IMR-90 (cell line): ENCODE results near the gene DPEP2NB. TPM values are rescaled to one million over a fixed set of nuclear protein-coding genes. Genes with fewer than 3 reads are reported as not detected.

Source experiments
- ATAC-seq: fragments of 200-7000 bp; cut with Tn5 transposase; 2 replicates; pipeline ENCODE4 v1.9.1; 2020; ENCODE audit warnings: low read depth, mild to moderate bottlenecking, moderate library complexity
- BruUV-seq: library from RNA; stranded (reverse); fragments of 400-500 nt; replicated peaks from 2 replicates; lab custom pipeline; 2021; lab: Mats Ljungman, UMichigan
- CTCF ChIA-PET: fragments of 300-600 bp; formaldehyde crosslinking; extraction: SDS; loops from one replicate; lab custom pipeline; 2021; ENCODE audit warnings: antibody characterized with exemption; lab: Yijun Ruan, JAX
- POLR2A ChIA-PET: fragments of 300-600 bp; sonication (Branson Sonifier 250); formaldehyde crosslinking; loops from one replicate; lab custom pipeline; 2022; ENCODE audit warnings: antibody characterized with exemption; ENCODE audit not compliant: unreplicated experiment; lab: Charles Lee
- DNase-seq: peaks from one replicate; pipeline ENCODE4 v3.0.0; 2013
- H2AFZ ChIP-seq: replicated peaks from 2 replicates; pipeline ENCODE3; 2013; ENCODE audit warnings: low read length, mild to moderate bottlenecking; ENCODE audit not compliant: poor library complexity
- H2AK5ac ChIP-seq: 2 replicates; pipeline ENCODE4 v1.6.1; 2013; ENCODE audit warnings: low read depth, low read length, inconsistent platforms
- H2AK9ac ChIP-seq: replicated peaks from 2 replicates; pipeline ENCODE3; 2013; ENCODE audit warnings: mild to moderate bottlenecking, low read depth, low read length, moderate library complexity; ENCODE audit not compliant: poor library complexity
- H2BK120ac ChIP-seq: 2 replicates; pipeline ENCODE4 v1.6.1; 2013; ENCODE audit warnings: low read depth, low read length, inconsistent platforms
- H2BK15ac ChIP-seq: 3 replicates; pipeline ENCODE4 v1.6.1; 2013; ENCODE audit warnings: low read depth, low read length, inconsistent platforms
- H2BK20ac ChIP-seq: 2 replicates; pipeline ENCODE4 v1.6.1; 2013; ENCODE audit warnings: low read depth, mild to moderate bottlenecking, inconsistent platforms, low read length, moderate library complexity
- H2BK5ac ChIP-seq: 2 replicates; pipeline ENCODE4 v1.6.1; 2013; ENCODE audit warnings: mild to moderate bottlenecking, low read depth, low read length, inconsistent platforms; ENCODE audit not compliant: poor library complexity, severe bottlenecking
- H3K14ac ChIP-seq: replicated peaks from 2 replicates; pipeline ENCODE4 v1.6.1; 2013; ENCODE audit warnings: low read depth, low read length, inconsistent platforms
- H3K18ac ChIP-seq: 2 replicates; pipeline ENCODE4 v1.6.1; 2013; ENCODE audit warnings: low read depth, low read length, control low read depth
- H3K23ac ChIP-seq: 2 replicates; pipeline ENCODE4 v1.6.1; 2013; ENCODE audit warnings: low read depth, low read length, inconsistent platforms
- H3K27ac ChIP-seq: 2 replicates; pipeline ENCODE4 v1.5.1; 2013; ENCODE audit warnings: mild to moderate bottlenecking, control low read depth, low read length; ENCODE audit not compliant: insufficient read depth
- H3K27me3 ChIP-seq: 2 replicates; pipeline ENCODE4 v1.6.1; 2013; ENCODE audit warnings: low read length; ENCODE audit not compliant: control insufficient read depth, insufficient read depth
- H3K36me3 ChIP-seq: 2 replicates; pipeline ENCODE4 v1.6.1; 2013; ENCODE audit warnings: low read length, mixed read lengths; ENCODE audit not compliant: control insufficient read depth, insufficient read depth
- H3K4ac ChIP-seq: 2 replicates; pipeline ENCODE4 v1.6.1; 2013; ENCODE audit warnings: low read depth, low read length, inconsistent platforms
- H3K4me1 ChIP-seq: 2 replicates; pipeline ENCODE4 v1.6.1; 2013; ENCODE audit warnings: low read length, mixed read lengths; ENCODE audit not compliant: control insufficient read depth, insufficient read depth
- H3K4me2 ChIP-seq: 2 replicates; pipeline ENCODE4 v1.6.1; 2013; ENCODE audit warnings: low read depth, mild to moderate bottlenecking, control low read depth, low read length, moderate library complexity
- H3K4me3 ChIP-seq: 2 replicates; pipeline ENCODE4 v1.5.1; 2013; ENCODE audit warnings: low read depth, mild to moderate bottlenecking, control low read depth, low read length, moderate library complexity; ENCODE audit not compliant: insufficient read depth
- H3K56ac ChIP-seq: 2 replicates; pipeline ENCODE4 v1.6.1; 2013; ENCODE audit warnings: low read length, inconsistent platforms; ENCODE audit not compliant: insufficient read depth; ENCODE audit errors: extremely low read depth
- H3K79me1 ChIP-seq, 2 experiments: 2 replicates each; pipeline ENCODE4 v1.6.1; 2013; ENCODE audit warnings: low read length in 2 of 2, inconsistent platforms in 1 of 2, low read depth in 1 of 2
- H3K9ac ChIP-seq: 2 replicates; pipeline ENCODE4 v1.6.1; 2013; ENCODE audit warnings: low read depth, low read length, control low read depth
- H3K9me1 ChIP-seq: 2 replicates; pipeline ENCODE4 v1.6.1; 2013; ENCODE audit warnings: low read length, inconsistent platforms; ENCODE audit not compliant: insufficient read depth
- H3K9me3 ChIP-seq: 2 replicates; pipeline ENCODE4 v1.6.1; 2013; ENCODE audit warnings: low read length; ENCODE audit not compliant: control insufficient read depth, insufficient read depth
- H4K20me1 ChIP-seq: 2 replicates; pipeline ENCODE4 v1.6.1; 2013; ENCODE audit warnings: low read length, inconsistent platforms; ENCODE audit not compliant: insufficient read depth
- H4K5ac ChIP-seq: 2 replicates; pipeline ENCODE4 v1.6.1; 2013; ENCODE audit warnings: mild to moderate bottlenecking, low read depth, low read length, control low read depth
- H4K8ac ChIP-seq, 2 experiments: 2 replicates each; pipeline ENCODE4 v1.6.1; 2013; ENCODE audit warnings: low read depth in 2 of 2, low read length in 2 of 2, control low read depth in 1 of 2, inconsistent platforms in 1 of 2
- H4K91ac ChIP-seq: 2 replicates; pipeline ENCODE4 v1.6.1; 2013; ENCODE audit warnings: low read depth, low read length, inconsistent platforms; ENCODE audit not compliant: insufficient read depth
- BHLHE40 ChIP-seq: fragments of 150-350 bp; IDR thresholded peaks from 2 replicates; pipeline ENCODE4 v1.6.1; 2016; ENCODE audit warnings: mild to moderate bottlenecking, low read depth, low read length
- CEBPB ChIP-seq: IDR thresholded peaks from 2 replicates; pipeline ENCODE4 v1.6.1; 2012; ENCODE audit warnings: low read depth, low read length, improper control_type of control experiment
- CHD1 ChIP-seq: IDR thresholded peaks from 2 replicates; pipeline ENCODE4 v1.6.1; 2012; ENCODE audit warnings: low read depth, low read length, improper control_type of control experiment
- FOS ChIP-seq: fragments of 150-350 bp; IDR thresholded peaks from 2 replicates; pipeline ENCODE4 v1.6.1; 2016; ENCODE audit warnings: low read depth, low read length
- MAFK ChIP-seq: IDR thresholded peaks from 2 replicates; pipeline ENCODE4 v1.6.1; 2012; ENCODE audit warnings: low read depth, low read length, improper control_type of control experiment
- MAZ ChIP-seq: IDR thresholded peaks from 2 replicates; pipeline ENCODE4 v1.6.1; 2012; ENCODE audit warnings: low read depth, mild to moderate bottlenecking, low read length, improper control_type of control experiment, moderate library complexity, borderline replicate concordance
- MXI1 ChIP-seq: IDR thresholded peaks from 2 replicates; pipeline ENCODE4 v1.6.1; 2012; ENCODE audit warnings: low read depth, mild to moderate bottlenecking, low read length, moderate library complexity, borderline replicate concordance
- NFE2L2 ChIP-seq: fragments of 150-350 bp; IDR thresholded peaks from 2 replicates; pipeline ENCODE4 v1.6.1; 2016; ENCODE audit warnings: low read depth, mild to moderate bottlenecking, low read length
- POLR2A ChIP-seq: IDR thresholded peaks from 2 replicates; pipeline ENCODE4 v1.6.1; 2012; ENCODE audit warnings: mild to moderate bottlenecking, low read depth, low read length
- RAD21 ChIP-seq: IDR thresholded peaks from 2 replicates; pipeline ENCODE4 v1.6.1; 2012; ENCODE audit warnings: low read length, improper control_type of control experiment
- RCOR1 ChIP-seq: IDR thresholded peaks from 2 replicates; pipeline ENCODE4 v1.6.1; 2012; ENCODE audit warnings: mild to moderate bottlenecking, low read length, improper control_type of control experiment; ENCODE audit not compliant: insufficient replicate concordance
- SMC3 ChIP-seq: fragments of 150-350 bp; IDR thresholded peaks from 2 replicates; pipeline ENCODE4 v1.6.1; 2016; ENCODE audit warnings: low read depth, mild to moderate bottlenecking, antibody characterized with exemption, low read length, moderate library complexity
- WGBS, 2 experiments: methylation state at CpG; one replicate each; pipeline versions ENCODE4 v1.1.5 to v1.1.7; 2013; ENCODE audit warnings: missing lambda C conversion rate in 2 of 2; ENCODE audit not compliant: insufficient read length in 1 of 2; ENCODE audit errors: extremely low coverage in 2 of 2; 5-methylcytosine and 5-hydroxymethylcytosine counted together
- dilution Hi-C: fragments of 300-500 bp; cut with HindIII; formaldehyde crosslinking; loops from one replicate; pipeline ENCODE4 v1.14.3; 2018; ENCODE audit warnings: low sequenced_read_pairs; ENCODE audit not compliant: unreplicated experiment
- in situ Hi-C: fragments of 300-500 bp; cut with MboI; formaldehyde crosslinking; loops from 3 replicates; pipeline ENCODE4 v1.14.3; 2019; ENCODE audit warnings: low sequenced_read_pairs, inconsistent platforms, mixed read lengths
- intact Hi-C: fragments of 100-400 bp; cut with micrococcal nuclease; formaldehyde crosslinking; loops from 2 replicates; pipeline ENCODE4 v1.10.0; 2022
- polyA plus RNA-seq, 3 experiments: library from polyadenylated mRNA; depleted of rRNA; stranded (reverse); fragments of >200 nt; gene quantifications; 2 replicates each; pipeline ENCODE4 v1.2.3, GENCODE V29; 2012; ENCODE audit warnings: low replicate concordance in 1 of 3
- total RNA-seq: library from RNA; depleted of rRNA; stranded (reverse); fragments of >200 nt; gene quantifications from 2 replicates; pipeline ENCODE4 v1.2.3, GENCODE V29; 2012
- TF ChIP-seq, protein P1 (sequence below): fragments of 150-350 bp; IDR thresholded peaks from 2 replicates; pipeline ENCODE4 v1.6.1; 2016; ENCODE audit warnings: low read depth, mild to moderate bottlenecking, low read length, moderate library complexity, borderline replicate concordance
- TF ChIP-seq, protein P2 (sequence below): fragments of 150-350 bp; IDR thresholded peaks from 2 replicates; pipeline ENCODE4 v1.6.1; 2017; ENCODE audit warnings: mild to moderate bottlenecking, antibody characterized with exemption, low read length, low read depth
- TF ChIP-seq, protein P3 (sequence below): conservative IDR thresholded peaks from 2 replicates; pipeline ENCODE4 v1.5.1; 2012; ENCODE audit warnings: mild to moderate bottlenecking, low read depth, low read length, improper control_type of control experiment

Gene DPEP2NB
- total and polyA plus RNA-seq, 2 of the 4 experiments (the other 2 are of a cell fraction) = not detected

DNA sequence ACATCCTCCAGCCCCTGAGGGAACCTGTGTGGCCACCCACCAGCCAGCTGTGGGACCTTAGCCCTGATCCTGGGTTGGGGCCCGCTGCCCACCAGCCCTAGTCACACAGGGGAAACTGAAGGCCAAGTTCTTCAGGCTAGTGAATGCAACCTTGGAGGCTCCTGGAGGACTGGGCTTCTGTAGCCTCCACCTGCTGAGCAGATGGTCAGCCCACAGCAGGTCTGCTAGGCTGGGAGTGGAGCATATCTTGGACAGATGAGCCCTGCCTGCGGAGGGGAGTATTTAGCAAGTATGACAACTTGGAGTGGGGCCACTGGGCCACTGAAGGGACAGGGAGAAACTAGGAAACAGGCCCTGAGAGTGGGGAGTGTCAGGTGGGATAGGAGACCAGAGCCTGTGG, 39.5 kb downstream of the DPEP2NB start:
- H2BK120ac ChIP-seq = no peak overlapping the region
- H3K36me3 ChIP-seq = no peaks in the 10 kb centered on the region
- TF ChIP-seq RAD21 (no peak), RCOR1 (no peak), FOS (no peak), CEBPB (no peak), MXI1 (no peak), BHLHE40 (no peak), NFE2L2 (no peak), SMC3 (no peak), MAFK (no peak), POLR2A (no peak), CHD1 (no peak), MAZ (no peak)
- TF ChIP-seq, protein P1, sequence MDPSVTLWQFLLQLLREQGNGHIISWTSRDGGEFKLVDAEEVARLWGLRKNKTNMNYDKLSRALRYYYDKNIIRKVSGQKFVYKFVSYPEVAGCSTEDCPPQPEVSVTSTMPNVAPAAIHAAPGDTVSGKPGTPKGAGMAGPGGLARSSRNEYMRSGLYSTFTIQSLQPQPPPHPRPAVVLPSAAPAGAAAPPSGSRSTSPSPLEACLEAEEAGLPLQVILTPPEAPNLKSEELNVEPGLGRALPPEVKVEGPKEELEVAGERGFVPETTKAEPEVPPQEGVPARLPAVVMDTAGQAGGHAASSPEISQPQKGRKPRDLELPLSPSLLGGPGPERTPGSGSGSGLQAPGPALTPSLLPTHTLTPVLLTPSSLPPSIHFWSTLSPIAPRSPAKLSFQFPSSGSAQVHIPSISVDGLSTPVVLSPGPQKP = no peak
- TF ChIP-seq, protein P2, sequence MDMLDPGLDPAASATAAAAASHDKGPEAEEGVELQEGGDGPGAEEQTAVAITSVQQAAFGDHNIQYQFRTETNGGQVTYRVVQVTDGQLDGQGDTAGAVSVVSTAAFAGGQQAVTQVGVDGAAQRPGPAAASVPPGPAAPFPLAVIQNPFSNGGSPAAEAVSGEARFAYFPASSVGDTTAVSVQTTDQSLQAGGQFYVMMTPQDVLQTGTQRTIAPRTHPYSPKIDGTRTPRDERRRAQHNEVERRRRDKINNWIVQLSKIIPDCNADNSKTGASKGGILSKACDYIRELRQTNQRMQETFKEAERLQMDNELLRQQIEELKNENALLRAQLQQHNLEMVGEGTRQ = no peak
- TF ChIP-seq, protein P3, sequence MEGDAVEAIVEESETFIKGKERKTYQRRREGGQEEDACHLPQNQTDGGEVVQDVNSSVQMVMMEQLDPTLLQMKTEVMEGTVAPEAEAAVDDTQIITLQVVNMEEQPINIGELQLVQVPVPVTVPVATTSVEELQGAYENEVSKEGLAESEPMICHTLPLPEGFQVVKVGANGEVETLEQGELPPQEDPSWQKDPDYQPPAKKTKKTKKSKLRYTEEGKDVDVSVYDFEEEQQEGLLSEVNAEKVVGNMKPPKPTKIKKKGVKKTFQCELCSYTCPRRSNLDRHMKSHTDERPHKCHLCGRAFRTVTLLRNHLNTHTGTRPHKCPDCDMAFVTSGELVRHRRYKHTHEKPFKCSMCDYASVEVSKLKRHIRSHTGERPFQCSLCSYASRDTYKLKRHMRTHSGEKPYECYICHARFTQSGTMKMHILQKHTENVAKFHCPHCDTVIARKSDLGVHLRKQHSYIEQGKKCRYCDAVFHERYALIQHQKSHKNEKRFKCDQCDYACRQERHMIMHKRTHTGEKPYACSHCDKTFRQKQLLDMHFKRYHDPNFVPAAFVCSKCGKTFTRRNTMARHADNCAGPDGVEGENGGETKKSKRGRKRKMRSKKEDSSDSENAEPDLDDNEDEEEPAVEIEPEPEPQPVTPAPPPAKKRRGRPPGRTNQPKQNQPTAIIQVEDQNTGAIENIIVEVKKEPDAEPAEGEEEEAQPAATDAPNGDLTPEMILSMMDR = no peak
- H2AK5ac ChIP-seq = no peak overlapping the region
- H4K5ac ChIP-seq = no peak overlapping the region
- no peak overlapping the region for H4K8ac ChIP-seq
- no peak overlapping the region for H2BK15ac ChIP-seq
- dilution Hi-C loops (no loop called here), intact Hi-C loops (no loop called here), in situ Hi-C loops (no loop called here)
- no peak overlapping the region for H3K27ac ChIP-seq
- DNase-seq (no peak), ATAC-seq (no peak)
- no peak overlapping the region for H3K14ac ChIP-seq
- H2AK9ac ChIP-seq = no peak overlapping the region
- H3K18ac ChIP-seq = no peak overlapping the region
- H3K4me2 ChIP-seq = no peak overlapping the region
- no peak overlapping the region for H2AFZ ChIP-seq
- no peak overlapping the region for H3K56ac ChIP-seq
- H3K4me1 ChIP-seq = no peaks in the 10 kb centered on the region
- ChIA-PET CTCF (no interaction called here), POLR2A (no interaction called here)
- peaks cover 29% of the 10 kb centered on the region for H3K27me3 ChIP-seq
- H2BK20ac ChIP-seq = no peak overlapping the region
- H4K20me1 ChIP-seq = no peaks in the 10 kb centered on the region; the same call in 1 of the 2 replicates
- H3K4me3 ChIP-seq = no peak overlapping the region
- H3K79me1 ChIP-seq = no peaks in the 10 kb centered on the region
- no peak overlapping the region for H3K9ac ChIP-seq
- no peaks in the 10 kb centered on the region for H3K9me1 ChIP-seq
- BruUV-seq = no TSS peak
- 83% methylated on average over 2 of the region's 2 CpGs; no CpG with 5 or more reads in 1 of the 2 experiments for WGBS, 2 experiments
- no peak overlapping the region for H3K23ac ChIP-seq
- no peaks in the 10 kb centered on the region for H3K9me3 ChIP-seq
- H4K91ac ChIP-seq = no peak overlapping the region
- H2BK5ac ChIP-seq = no peak overlapping the region
- no peak overlapping the region for H3K4ac ChIP-seq
